GM12872 (cell line): ENCODE measurements around the gene PTPN5.

Experiments used
- CTCF ChIP-seq: IDR thresholded peaks from 3 replicates; pipeline ENCODE4 v1.5.1; 2011; ENCODE audit warnings: low read depth, mild to moderate bottlenecking, low read length, moderate library complexity; ENCODE audit not compliant: insufficient read depth

The PTPN5 gene

GRCh38 chr11:18706330-18707243 lies 85.0 kb downstream of the PTPN5 start:
- no peak for TF ChIP-seq CTCF

GRCh38 chr11:18705651-18706281 lies 85.8 kb downstream of the PTPN5 start:
- TF ChIP-seq CTCF: no peak

- TF ChIP-seq CTCF: no peak
These were observed 86.9 kb downstream of the PTPN5 start for GRCh38 chr11:18704698-18705097.

- no peak for TF ChIP-seq CTCF
These were observed 87.5 kb downstream of the PTPN5 start for GRCh38 chr11:18704045-18704645.

- TF ChIP-seq CTCF: no peak
These were observed 88.4 kb downstream of the PTPN5 start for GRCh38 chr11:18703001-18703763.

GRCh38 chr11:18701614-18702216 lies 89.9 kb downstream of the PTPN5 start:
- TF ChIP-seq CTCF: no peak
